ENCODE data around the gene KIAA0930. TPM values are rescaled to one million over a fixed set of nuclear protein-coding genes. Genes with fewer than 3 reads are reported as not detected.

The KIAA0930 gene
- polyA plus RNA-seq (2013, experiment 1 of 2): 38.5 TPM
- polyA plus RNA-seq (2013, experiment 2 of 2): 41.4 TPM

DNA sequence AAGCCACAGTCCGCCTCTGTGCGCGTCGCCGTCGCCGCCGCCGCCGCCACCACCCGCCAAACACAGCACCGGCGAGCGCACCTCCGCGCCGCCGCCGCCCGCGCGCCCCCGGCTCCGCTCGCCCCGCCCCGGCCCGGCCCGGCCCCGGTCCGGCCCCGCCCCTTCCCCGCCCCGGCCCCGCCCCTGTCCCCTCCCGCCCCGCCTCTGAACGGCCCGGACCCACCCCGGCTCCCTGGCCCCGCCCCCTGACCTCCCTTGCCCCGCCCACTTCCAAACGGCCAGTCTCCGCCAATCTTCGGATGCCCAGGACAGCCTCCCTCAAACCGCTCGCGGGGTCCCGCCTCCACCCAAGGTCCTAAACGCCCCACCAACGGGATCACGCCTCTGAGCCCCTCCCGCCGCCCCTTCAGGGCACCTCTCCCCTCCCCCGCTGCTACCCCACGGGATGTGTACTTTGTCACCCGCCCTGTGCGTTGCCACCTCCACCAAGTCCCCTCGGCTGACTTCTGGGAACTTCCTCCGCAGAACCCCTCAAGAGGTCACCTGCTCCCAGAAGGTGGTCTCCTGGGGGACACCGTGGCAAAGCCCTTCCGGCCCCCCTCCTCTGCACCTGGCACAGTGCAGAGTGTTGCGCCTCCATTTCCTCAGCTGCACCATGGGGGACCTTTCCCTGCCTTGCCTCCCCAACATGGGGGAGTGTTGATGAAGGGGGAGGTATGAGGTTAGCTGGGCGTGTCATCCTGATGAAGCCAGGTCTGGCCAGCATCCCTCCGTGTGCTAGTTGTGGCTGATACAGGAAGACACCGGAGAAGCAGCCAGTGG is at the start of gene KIAA0930:
TSS of gene KIAA0930 (minus strand) at position 85 of the 822 bp plus-strand sequence. CDS start 191 bp downstream, outside the sequence.
- Histone ChIP-seq H2BK5ac (ENCODE audit: low read length) (no peak within 1 kb of the TSS), H4K8ac (ENCODE audit: low read depth, low read length) (no peak within 1 kb of the TSS), H3K36me3 (ENCODE audit: control insufficient read depth, insufficient read depth, low read length) (peaks cover 2% of the 10 kb centered on the region), H3K23ac (ENCODE audit: low read length) (peak within 1 kb of the TSS; percentile 66), H3K4me1 (ENCODE audit: control insufficient read depth, low read depth, low read length) (peaks cover 5% of the 10 kb centered on the region), H3K79me2 (ENCODE audit: control insufficient read depth, insufficient read depth, low read length) (no peaks in the 10 kb centered on the region), H3K18ac (ENCODE audit: low read length) (peak within 1 kb of the TSS; percentile 16), H3K4ac (ENCODE audit: low read depth, low read length) (no peak within 1 kb of the TSS), H3K4me2 (ENCODE audit: low read length) (peak within 1 kb of the TSS; percentile 89), H2BK15ac (replicated peaks; ENCODE audit: low read depth) (no peak within 1 kb of the TSS), H3K27ac (ENCODE audit: low read depth, low read length) (no peak within 1 kb of the TSS), H3K56ac (ENCODE audit: low read length) (peak within 1 kb of the TSS; percentile 82), H3K79me1 (ENCODE audit: low read length) (peaks cover 5% of the 10 kb centered on the region), H3K9ac (ENCODE audit: low read length) (peak within 1 kb of the TSS; percentile 76), H2AK5ac (ENCODE audit: low read length) (no peak within 1 kb of the TSS), H4K5ac (ENCODE audit: low read length) (no peak within 1 kb of the TSS), H2BK120ac (ENCODE audit: low read depth, low read length) (no peak within 1 kb of the TSS), H3K4me3 (ENCODE audit: low read length) (peak within 1 kb of the TSS; percentile 50), H3K27me3 (ENCODE audit: insufficient read depth, low read length, poor library complexity) (no peaks in the 10 kb centered on the region)
- peak; percentile 76 for DNase-seq
- WGBS (ENCODE audit: extremely low coverage, insufficient coverage, low lambda C conversion rate): no CpG with 5 or more reads among the region's 66 CpGs

DNA sequence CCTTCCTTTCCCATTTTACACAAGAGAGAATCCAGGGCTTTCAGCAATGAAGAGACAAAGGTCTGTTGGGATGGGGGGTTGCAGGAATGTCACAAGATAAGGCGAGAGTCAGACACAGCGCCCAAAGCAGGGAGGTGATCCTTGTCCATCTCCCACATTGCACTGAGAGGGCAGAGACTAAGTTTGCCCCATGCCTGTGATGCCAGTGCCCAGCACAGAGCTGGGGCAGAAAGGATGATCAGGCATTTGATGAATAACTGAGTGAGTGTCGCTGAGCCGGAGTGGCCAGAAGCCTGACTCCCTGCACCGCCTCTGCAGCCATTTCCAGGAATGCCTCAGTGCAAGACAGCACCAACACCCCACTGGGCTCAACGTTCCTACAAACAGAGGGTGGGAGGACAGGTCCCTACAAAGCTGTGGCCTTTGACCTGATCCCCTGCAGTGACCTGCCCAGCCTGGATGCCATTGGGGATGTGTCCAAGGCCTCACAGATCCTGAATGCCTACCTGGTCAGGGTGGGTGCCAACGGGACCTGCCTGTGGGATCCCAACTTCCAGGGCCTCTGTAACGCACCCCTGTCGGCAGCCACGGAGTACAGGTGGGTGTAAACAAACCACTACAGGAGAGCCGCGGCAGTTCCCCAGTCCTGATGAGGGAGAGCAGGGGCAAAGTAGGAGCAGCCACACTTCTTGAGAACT is 46.3 kb upstream of the KIAA0930 start:
- no peak overlapping the region for H3K4ac ChIP-seq (ENCODE audit: low read depth, low read length)
- no peak overlapping the region for H2BK15ac ChIP-seq (replicated peaks; ENCODE audit: low read depth)
- peaks cover 3% of the 10 kb centered on the region for H3K4me1 ChIP-seq (ENCODE audit: control insufficient read depth, low read depth, low read length)
- H2BK5ac ChIP-seq (ENCODE audit: low read length): no peak overlapping the region
- H3K79me2 ChIP-seq (ENCODE audit: control insufficient read depth, insufficient read depth, low read length): no peaks in the 10 kb centered on the region
- H4K8ac ChIP-seq (ENCODE audit: low read depth, low read length): no peak overlapping the region
- no peak overlapping the region for H3K27ac ChIP-seq (ENCODE audit: low read depth, low read length)
- H3K9ac ChIP-seq (ENCODE audit: low read length): no peak overlapping the region
- no peaks in the 10 kb centered on the region for H3K27me3 ChIP-seq (ENCODE audit: insufficient read depth, low read length, poor library complexity)
- no peak overlapping the region for H3K4me3 ChIP-seq (ENCODE audit: low read length)
- H3K79me1 ChIP-seq (ENCODE audit: low read length): no peaks in the 10 kb centered on the region
- H2BK120ac ChIP-seq (ENCODE audit: low read depth, low read length): no peak overlapping the region
- H3K36me3 ChIP-seq (ENCODE audit: control insufficient read depth, insufficient read depth, low read length): no peaks in the 10 kb centered on the region
- no peak overlapping the region for H2AK5ac ChIP-seq (ENCODE audit: low read length)
- H3K56ac ChIP-seq (ENCODE audit: low read length): no peak overlapping the region
- no peak overlapping the region for H3K4me2 ChIP-seq (ENCODE audit: low read length)
- H3K23ac ChIP-seq (ENCODE audit: low read length): no peak overlapping the region
- WGBS (ENCODE audit: extremely low coverage, insufficient coverage, low lambda C conversion rate): no CpG with 5 or more reads among the region's 12 CpGs
- DNase-seq: no peak
- no peak overlapping the region for H4K5ac ChIP-seq (ENCODE audit: low read length)
- H3K18ac ChIP-seq (ENCODE audit: low read length): no peak overlapping the region

DNA sequence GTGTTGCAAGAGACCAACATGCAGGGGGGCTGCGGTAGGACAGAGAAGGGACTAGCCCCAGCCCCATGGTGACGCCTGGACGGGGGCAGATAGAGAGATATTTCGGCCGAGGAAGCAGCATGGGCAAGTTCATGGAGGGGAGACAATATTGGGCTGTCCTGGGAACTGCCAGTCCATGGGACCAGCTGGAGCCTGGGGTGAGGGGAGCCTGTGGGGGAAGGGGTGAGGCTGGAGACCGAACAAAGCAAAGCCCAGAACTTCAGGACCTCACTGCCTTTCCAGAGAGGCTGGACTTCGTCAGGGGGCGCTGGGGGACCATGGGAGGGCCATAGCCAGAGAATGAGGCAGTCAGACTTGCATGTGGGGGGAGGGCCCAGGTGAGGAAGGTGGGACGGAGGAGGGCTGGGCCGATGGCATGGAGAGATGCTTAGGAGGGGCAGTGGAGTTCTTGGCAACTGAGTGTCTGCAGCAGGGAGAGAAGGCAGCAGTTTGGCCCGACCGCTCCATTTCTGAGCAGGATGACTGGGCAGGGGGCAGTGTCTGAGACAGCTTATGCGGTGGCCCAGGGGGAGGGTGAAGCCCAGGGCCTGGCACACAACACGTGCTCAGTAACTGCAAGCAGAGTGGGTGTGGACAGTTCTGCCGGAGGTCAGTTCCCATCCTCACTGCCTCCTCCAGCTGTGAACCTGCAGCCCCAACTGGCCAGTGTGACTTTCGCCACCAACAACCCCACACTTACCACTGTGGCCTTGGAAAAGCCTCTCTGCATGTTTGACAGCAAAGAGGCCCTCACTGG is 44.8 kb upstream of the KIAA0930 start:
- no peak overlapping the region for H3K23ac ChIP-seq (ENCODE audit: low read length)
- no peaks in the 10 kb centered on the region for H3K27me3 ChIP-seq (ENCODE audit: insufficient read depth, low read length, poor library complexity)
- H3K27ac ChIP-seq (ENCODE audit: low read depth, low read length): no peak overlapping the region
- H4K5ac ChIP-seq (ENCODE audit: low read length): no peak overlapping the region
- no peak overlapping the region for H3K18ac ChIP-seq (ENCODE audit: low read length)
- H2AK5ac ChIP-seq (ENCODE audit: low read length): no peak overlapping the region
- H3K56ac ChIP-seq (ENCODE audit: low read length): no peak overlapping the region
- H4K8ac ChIP-seq (ENCODE audit: low read depth, low read length): no peak overlapping the region
- peak overlapping the region; percentile 7 for H3K9ac ChIP-seq (ENCODE audit: low read length)
- peak overlapping the region; percentile 52 for H3K4me2 ChIP-seq (ENCODE audit: low read length)
- no peak overlapping the region for H2BK120ac ChIP-seq (ENCODE audit: low read depth, low read length)
- no peak overlapping the region for H3K4ac ChIP-seq (ENCODE audit: low read depth, low read length)
- no peaks in the 10 kb centered on the region for H3K79me1 ChIP-seq (ENCODE audit: low read length)
- H3K4me1 ChIP-seq (ENCODE audit: control insufficient read depth, low read depth, low read length): peaks cover 2% of the 10 kb centered on the region
- no CpG with 5 or more reads among the region's 16 CpGs for WGBS (ENCODE audit: extremely low coverage, insufficient coverage, low lambda C conversion rate)
- H2BK5ac ChIP-seq (ENCODE audit: low read length): no peak overlapping the region
- no peak overlapping the region for H3K4me3 ChIP-seq (ENCODE audit: low read length)
- H2BK15ac ChIP-seq (replicated peaks; ENCODE audit: low read depth): no peak overlapping the region
- peak; percentile 71 for DNase-seq
- H3K36me3 ChIP-seq (ENCODE audit: control insufficient read depth, insufficient read depth, low read length): no peaks in the 10 kb centered on the region
- H3K79me2 ChIP-seq (ENCODE audit: control insufficient read depth, insufficient read depth, low read length): no peaks in the 10 kb centered on the region

DNA sequence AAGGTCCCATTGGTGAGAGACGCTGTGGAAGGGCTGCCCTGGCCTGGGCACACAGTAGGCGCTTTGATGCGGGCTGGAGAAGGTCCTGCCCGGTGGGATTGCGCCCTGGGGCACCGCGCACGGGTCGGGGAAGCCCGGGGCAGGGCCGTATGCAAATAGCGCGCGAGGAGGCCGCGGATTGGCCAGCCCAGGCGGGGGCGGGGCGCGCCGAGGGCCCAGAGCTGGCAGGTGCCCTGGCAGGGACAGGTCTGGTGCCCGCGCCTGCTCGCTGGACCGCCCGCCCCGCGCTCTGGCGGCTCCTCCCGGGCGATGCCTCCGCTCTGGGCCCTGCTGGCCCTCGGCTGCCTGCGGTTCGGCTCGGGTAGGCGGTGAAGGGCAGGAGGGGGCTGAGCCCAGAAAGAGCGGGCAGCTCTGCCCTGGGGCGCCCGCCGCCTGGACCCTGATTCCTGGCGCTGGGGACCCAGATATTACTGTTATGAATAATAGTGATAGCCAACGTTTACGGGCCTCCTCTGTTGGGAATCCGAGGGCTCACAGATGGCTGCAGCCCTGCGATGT is 44.1 kb upstream of the KIAA0930 start, which contains the start of gene UPK3A:
TSS of gene UPK3A (plus strand) at position 245 of the 558 bp plus-strand sequence. CDS start at position 310, 65 bp downstream.
- H3K9ac ChIP-seq (ENCODE audit: low read length): peak within 1 kb of the TSS; percentile 7
- H3K4me2 ChIP-seq (ENCODE audit: low read length): peak within 1 kb of the TSS; percentile 52
- peak; percentile 68 for DNase-seq
- no peaks in the 10 kb centered on the region for H3K79me2 ChIP-seq (ENCODE audit: control insufficient read depth, insufficient read depth, low read length)
- no peak within 1 kb of the TSS for H2BK5ac ChIP-seq (ENCODE audit: low read length)
- H4K5ac ChIP-seq (ENCODE audit: low read length): no peak within 1 kb of the TSS
- no peak within 1 kb of the TSS for H2BK15ac ChIP-seq (replicated peaks; ENCODE audit: low read depth)
- H3K18ac ChIP-seq (ENCODE audit: low read length): no peak within 1 kb of the TSS
- no peaks in the 10 kb centered on the region for H3K27me3 ChIP-seq (ENCODE audit: insufficient read depth, low read length, poor library complexity)
- peak within 1 kb of the TSS; percentile 49 for H3K56ac ChIP-seq (ENCODE audit: low read length)
- WGBS (ENCODE audit: extremely low coverage, insufficient coverage, low lambda C conversion rate): no CpG with 5 or more reads among the region's 46 CpGs
- no peak within 1 kb of the TSS for H2AK5ac ChIP-seq (ENCODE audit: low read length)
- H4K8ac ChIP-seq (ENCODE audit: low read depth, low read length): no peak within 1 kb of the TSS
- H3K4ac ChIP-seq (ENCODE audit: low read depth, low read length): no peak within 1 kb of the TSS
- H3K4me1 ChIP-seq (ENCODE audit: control insufficient read depth, low read depth, low read length): no peaks in the 10 kb centered on the region
- no peaks in the 10 kb centered on the region for H3K36me3 ChIP-seq (ENCODE audit: control insufficient read depth, insufficient read depth, low read length)
- no peaks in the 10 kb centered on the region for H3K79me1 ChIP-seq (ENCODE audit: low read length)
- no peak within 1 kb of the TSS for H3K4me3 ChIP-seq (ENCODE audit: low read length)
- no peak within 1 kb of the TSS for H3K23ac ChIP-seq (ENCODE audit: low read length)
- H3K27ac ChIP-seq (ENCODE audit: low read depth, low read length): no peak within 1 kb of the TSS
- no peak within 1 kb of the TSS for H2BK120ac ChIP-seq (ENCODE audit: low read depth, low read length)

DNA sequence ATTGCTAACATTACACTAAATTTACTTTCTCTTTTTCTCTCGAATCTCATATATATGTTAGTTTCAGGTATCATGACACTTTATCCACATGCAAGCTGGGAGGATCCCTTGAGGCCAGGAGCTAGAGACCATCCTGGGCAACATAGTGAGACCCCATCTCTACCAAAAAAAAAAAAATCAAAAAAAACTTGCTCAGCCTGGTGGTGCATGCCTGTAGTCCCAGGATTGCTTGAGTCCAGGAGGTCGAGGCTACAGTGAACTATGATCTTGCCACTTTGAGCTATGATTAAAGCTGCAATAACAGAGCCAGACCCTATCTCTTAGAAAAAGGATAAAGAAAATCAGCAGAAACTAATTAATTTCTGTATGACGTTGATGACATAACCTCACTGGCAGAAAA is 40.3 kb upstream of the KIAA0930 start:
- H3K36me3 ChIP-seq (ENCODE audit: control insufficient read depth, insufficient read depth, low read length): no peaks in the 10 kb centered on the region
- H3K79me2 ChIP-seq (ENCODE audit: control insufficient read depth, insufficient read depth, low read length): no peaks in the 10 kb centered on the region
- no peak overlapping the region for H3K4me3 ChIP-seq (ENCODE audit: low read length)
- no peak overlapping the region for H4K8ac ChIP-seq (ENCODE audit: low read depth, low read length)
- no peak overlapping the region for H2BK5ac ChIP-seq (ENCODE audit: low read length)
- no peaks in the 10 kb centered on the region for H3K27me3 ChIP-seq (ENCODE audit: insufficient read depth, low read length, poor library complexity)
- H3K27ac ChIP-seq (ENCODE audit: low read depth, low read length): no peak overlapping the region
- H3K4ac ChIP-seq (ENCODE audit: low read depth, low read length): no peak overlapping the region
- 100% methylated on average over 1 of the region's 3 CpGs for WGBS (ENCODE audit: extremely low coverage, insufficient coverage, low lambda C conversion rate)
- H4K5ac ChIP-seq (ENCODE audit: low read length): no peak overlapping the region
- no peaks in the 10 kb centered on the region for H3K79me1 ChIP-seq (ENCODE audit: low read length)
- no peak overlapping the region for H3K23ac ChIP-seq (ENCODE audit: low read length)
- H2AK5ac ChIP-seq (ENCODE audit: low read length): no peak overlapping the region
- H2BK15ac ChIP-seq (replicated peaks; ENCODE audit: low read depth): no peak overlapping the region
- H3K18ac ChIP-seq (ENCODE audit: low read length): no peak overlapping the region
- H3K56ac ChIP-seq (ENCODE audit: low read length): no peak overlapping the region
- H3K4me1 ChIP-seq (ENCODE audit: control insufficient read depth, low read depth, low read length): no peaks in the 10 kb centered on the region
- no peak overlapping the region for H3K4me2 ChIP-seq (ENCODE audit: low read length)
- no peak overlapping the region for H2BK120ac ChIP-seq (ENCODE audit: low read depth, low read length)
- no peak overlapping the region for H3K9ac ChIP-seq (ENCODE audit: low read length)
- DNase-seq: no peak

All from mesendoderm (in vitro differentiated cells).